Measurements from ENCODE around the gene OS9.

OS9 gene

DNA sequence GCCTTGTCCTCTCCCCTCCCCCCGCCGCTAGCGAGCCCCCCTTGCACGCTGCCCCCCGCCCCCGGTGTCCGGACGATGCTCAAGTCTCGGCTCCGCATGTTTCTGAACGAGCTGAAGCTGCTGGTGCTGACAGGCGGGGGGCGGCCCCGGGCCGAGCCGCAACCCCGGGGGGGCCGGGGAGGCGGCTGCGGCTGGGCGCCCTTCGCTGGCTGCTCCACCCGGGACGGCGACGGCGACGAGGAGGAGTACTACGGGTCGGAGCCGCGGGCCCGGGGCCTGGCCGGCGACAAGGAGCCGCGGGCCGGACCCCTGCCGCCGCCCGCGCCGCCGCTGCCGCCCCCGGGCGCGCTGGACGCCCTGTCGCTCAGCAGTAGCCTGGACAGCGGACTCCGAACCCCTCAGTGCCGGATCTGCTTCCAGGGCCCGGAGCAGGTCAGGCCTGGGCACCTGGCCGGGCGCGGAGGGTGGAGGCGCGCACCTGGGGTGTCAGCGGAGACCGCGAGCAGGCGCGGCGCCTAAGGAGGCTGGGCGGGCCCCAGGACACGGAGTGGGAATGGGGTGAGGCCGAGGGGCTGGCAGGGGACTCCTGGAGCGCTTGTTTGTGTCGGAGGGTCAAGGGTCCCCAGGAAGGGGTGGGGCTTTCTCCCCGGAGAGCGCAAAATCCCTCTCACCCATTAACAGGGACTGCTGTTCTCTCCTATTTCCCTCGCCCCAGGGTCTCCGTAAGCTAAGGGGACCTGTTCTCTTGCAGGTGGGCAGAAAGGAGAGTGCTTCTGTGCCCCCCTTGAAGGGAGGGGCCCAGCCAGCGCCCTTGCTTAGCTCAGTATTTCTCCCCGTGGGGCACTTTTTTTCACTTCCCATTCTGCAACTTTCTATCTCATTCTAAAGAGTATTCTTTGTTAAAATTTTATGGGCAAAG is 61.8 kb downstream of the OS9 start:
- H3K14ac ChIP-seq (ENCODE audit: low read length in 2 of 2): no peak overlapping the region

GRCh38 chr12:57756406-57757341 is 62.7 kb downstream of the OS9 start:
- DNase-seq: peak; percentile 68
- Histone ChIP-seq H2AK5ac (ENCODE audit: low read length, severe bottlenecking) (no peak overlapping the region), H3K14ac (ENCODE audit: low read length in 2 of 2) (no peak overlapping the region), H2BK120ac (ENCODE audit: low read depth, low read length) (no peak overlapping the region), H2BK12ac (ENCODE audit: low read length in 2 of 2) (no peak overlapping the region), H3K4me3 (ENCODE audit: insufficient read depth in 1 of 2, low read depth in 1 of 2, low read length in 2 of 2) (no peak overlapping the region), H3K4me1 (ENCODE audit: control insufficient read depth, insufficient read depth, low read depth, low read length) (peaks cover 12% of the 10 kb centered on the region), H2AFZ (ENCODE audit: low read depth, low read length) (no peak overlapping the region), H3K4me2 (ENCODE audit: low read length, poor library complexity, severe bottlenecking) (peak overlapping the region; percentile 49), H3K27me3 (ENCODE audit: control insufficient read depth in 1 of 2, insufficient read depth in 1 of 2, low read length in 2 of 2) (peaks cover 13 to 25% of the 10 kb centered on the region in 2 experiments), H3K9me3 (ENCODE audit: control insufficient read depth, low read length) (no peaks in the 10 kb centered on the region), H4K8ac (ENCODE audit: low read length) (no peak overlapping the region), H3K4ac (ENCODE audit: low read depth in 1 of 2, low read length in 2 of 2) (no peak overlapping the region), H3K18ac (ENCODE audit: low read depth in 1 of 2, low read length in 2 of 2) (no peak overlapping the region), H4K91ac (ENCODE audit: low read length) (no peak overlapping the region), H3K27ac (ENCODE audit: low read length, poor library complexity, severe bottlenecking) (no peak overlapping the region), H3K79me1 (replicated peaks; ENCODE audit: low read length, poor library complexity, severe bottlenecking) (no peaks in the 10 kb centered on the region), H2BK15ac (ENCODE audit: low read depth, poor library complexity, severe bottlenecking) (no peak overlapping the region), H3K23ac (ENCODE audit: low read length in 2 of 2) (no peak overlapping the region), H3K9ac (ENCODE audit: low read length) (no peak overlapping the region), H2BK5ac (ENCODE audit: low read depth, low read length, poor library complexity, severe bottlenecking) (no peak overlapping the region), H3K36me3 (ENCODE audit: control insufficient read depth in 1 of 2, insufficient read depth in 2 of 2, low read depth in 1 of 2, low read length in 2 of 2) (peaks cover 0 to 16% of the 10 kb centered on the region in 2 experiments)
- WGBS: 16% methylated on average over 17 of the region's 22 CpGs

More for the DNA sequence above, 61.8 kb downstream of the OS9 start:
- Histone ChIP-seq H3K4me2 (ENCODE audit: low read length, poor library complexity, severe bottlenecking) (peak overlapping the region; percentile 96), H3K4ac (ENCODE audit: low read depth in 1 of 2, low read length in 2 of 2) (peak overlapping the region in 1 of 2 experiments; percentile 38), H3K23ac (ENCODE audit: low read length in 2 of 2) (peak overlapping the region in 1 of 2 experiments; percentile 70), H3K9me3 (ENCODE audit: control insufficient read depth, low read length) (no peaks in the 10 kb centered on the region), H2BK5ac (ENCODE audit: low read depth, low read length, poor library complexity, severe bottlenecking) (no peak overlapping the region), H4K91ac (ENCODE audit: low read length) (no peak overlapping the region), H3K9ac (ENCODE audit: low read length) (peak overlapping the region; percentile 32), H3K36me3 (ENCODE audit: control insufficient read depth in 1 of 2, insufficient read depth in 2 of 2, low read depth in 1 of 2, low read length in 2 of 2) (peaks cover 6 to 18% of the 10 kb centered on the region in 2 experiments), H2BK15ac (ENCODE audit: low read depth, poor library complexity, severe bottlenecking) (no peak overlapping the region), H4K8ac (ENCODE audit: low read length) (no peak overlapping the region), H2AFZ (ENCODE audit: low read depth, low read length) (peak overlapping the region; percentile 44), H2BK120ac (ENCODE audit: low read depth, low read length) (no peak overlapping the region), H3K18ac (ENCODE audit: low read depth in 1 of 2, low read length in 2 of 2) (peak overlapping the region; percentile 35 to 58), H3K79me1 (replicated peaks; ENCODE audit: low read length, poor library complexity, severe bottlenecking) (no peaks in the 10 kb centered on the region), H2BK12ac (ENCODE audit: low read length in 2 of 2) (no peak overlapping the region), H3K4me3 (ENCODE audit: insufficient read depth in 1 of 2, low read depth in 1 of 2, low read length in 2 of 2) (peak overlapping the region; percentile 65 to 75), H3K27ac (ENCODE audit: low read length, poor library complexity, severe bottlenecking) (no peak overlapping the region), H3K27me3 (ENCODE audit: control insufficient read depth in 1 of 2, insufficient read depth in 1 of 2, low read length in 2 of 2) (peaks cover 11 to 23% of the 10 kb centered on the region in 2 experiments), H2AK5ac (ENCODE audit: low read length, severe bottlenecking) (no peak overlapping the region), H3K4me1 (ENCODE audit: control insufficient read depth, insufficient read depth, low read depth, low read length) (peaks cover 19% of the 10 kb centered on the region)
- no peak for DNase-seq
- WGBS: under 1% methylated on average over 58 of the region's 76 CpGs

GRCh38 chr12:57757771-57758170 is 63.8 kb downstream of the OS9 start:
- Histone ChIP-seq H2BK12ac (ENCODE audit: low read length in 2 of 2) (no peak overlapping the region), H4K91ac (ENCODE audit: low read length) (no peak overlapping the region), H3K27ac (ENCODE audit: low read length, poor library complexity, severe bottlenecking) (no peak overlapping the region), H4K8ac (ENCODE audit: low read length) (no peak overlapping the region), H2AFZ (ENCODE audit: low read depth, low read length) (no peak overlapping the region), H3K4me1 (ENCODE audit: control insufficient read depth, insufficient read depth, low read depth, low read length) (peaks cover 12% of the 10 kb centered on the region), H2BK15ac (ENCODE audit: low read depth, poor library complexity, severe bottlenecking) (no peak overlapping the region), H3K4me2 (ENCODE audit: low read length, poor library complexity, severe bottlenecking) (no peak overlapping the region), H3K9me3 (ENCODE audit: control insufficient read depth, low read length) (no peaks in the 10 kb centered on the region), H3K4ac (ENCODE audit: low read depth in 1 of 2, low read length in 2 of 2) (no peak overlapping the region), H3K4me3 (ENCODE audit: insufficient read depth in 1 of 2, low read depth in 1 of 2, low read length in 2 of 2) (no peak overlapping the region), H2BK120ac (ENCODE audit: low read depth, low read length) (no peak overlapping the region), H2AK5ac (ENCODE audit: low read length, severe bottlenecking) (no peak overlapping the region), H3K14ac (ENCODE audit: low read length in 2 of 2) (no peak overlapping the region), H3K9ac (ENCODE audit: low read length) (no peak overlapping the region), H3K36me3 (ENCODE audit: control insufficient read depth in 1 of 2, insufficient read depth in 2 of 2, low read depth in 1 of 2, low read length in 2 of 2) (peaks cover 0 to 16% of the 10 kb centered on the region in 2 experiments), H3K79me1 (replicated peaks; ENCODE audit: low read length, poor library complexity, severe bottlenecking) (no peaks in the 10 kb centered on the region), H3K23ac (ENCODE audit: low read length in 2 of 2) (no peak overlapping the region), H3K27me3 (ENCODE audit: control insufficient read depth in 1 of 2, insufficient read depth in 1 of 2, low read length in 2 of 2) (peaks cover 16 to 31% of the 10 kb centered on the region in 2 experiments), H3K18ac (ENCODE audit: low read depth in 1 of 2, low read length in 2 of 2) (no peak overlapping the region), H2BK5ac (ENCODE audit: low read depth, low read length, poor library complexity, severe bottlenecking) (no peak overlapping the region)
- 88% methylated on average over 3 of the region's 4 CpGs for WGBS
- no peak for DNase-seq
